ENCODE measurements around the gene GARNL3. TPM values are rescaled to one million over a fixed set of nuclear protein-coding genes. Genes with fewer than 3 reads are reported as not detected.

The GARNL3 gene
- total RNA-seq, 1 experiment from 2014 or later, result 15.5 TPM

DNA sequence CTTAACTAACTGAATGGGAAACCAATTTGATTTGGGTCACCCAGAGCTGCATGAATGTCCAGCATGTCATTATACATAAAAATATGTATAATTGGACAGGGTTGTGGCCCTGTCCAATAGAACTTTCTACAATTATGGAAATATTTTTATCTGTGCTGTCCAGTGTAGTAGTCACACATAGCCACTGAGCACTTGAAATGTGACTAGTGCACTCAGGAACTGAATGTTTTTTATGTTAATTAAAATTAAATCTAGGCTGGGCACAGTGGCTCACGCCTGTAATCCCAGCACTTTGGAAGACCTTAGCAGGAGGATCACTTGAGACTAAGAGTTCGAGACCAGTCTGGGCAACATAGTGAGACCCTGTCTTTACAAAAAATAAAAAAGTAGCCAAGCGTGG lies 18.6 kb downstream of the GARNL3 start:
- TF ChIP-seq, protein P1, sequence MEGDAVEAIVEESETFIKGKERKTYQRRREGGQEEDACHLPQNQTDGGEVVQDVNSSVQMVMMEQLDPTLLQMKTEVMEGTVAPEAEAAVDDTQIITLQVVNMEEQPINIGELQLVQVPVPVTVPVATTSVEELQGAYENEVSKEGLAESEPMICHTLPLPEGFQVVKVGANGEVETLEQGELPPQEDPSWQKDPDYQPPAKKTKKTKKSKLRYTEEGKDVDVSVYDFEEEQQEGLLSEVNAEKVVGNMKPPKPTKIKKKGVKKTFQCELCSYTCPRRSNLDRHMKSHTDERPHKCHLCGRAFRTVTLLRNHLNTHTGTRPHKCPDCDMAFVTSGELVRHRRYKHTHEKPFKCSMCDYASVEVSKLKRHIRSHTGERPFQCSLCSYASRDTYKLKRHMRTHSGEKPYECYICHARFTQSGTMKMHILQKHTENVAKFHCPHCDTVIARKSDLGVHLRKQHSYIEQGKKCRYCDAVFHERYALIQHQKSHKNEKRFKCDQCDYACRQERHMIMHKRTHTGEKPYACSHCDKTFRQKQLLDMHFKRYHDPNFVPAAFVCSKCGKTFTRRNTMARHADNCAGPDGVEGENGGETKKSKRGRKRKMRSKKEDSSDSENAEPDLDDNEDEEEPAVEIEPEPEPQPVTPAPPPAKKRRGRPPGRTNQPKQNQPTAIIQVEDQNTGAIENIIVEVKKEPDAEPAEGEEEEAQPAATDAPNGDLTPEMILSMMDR (conservative IDR thresholded peaks at IDR 0.05; ENCODE audit: low read depth, low read length), result no peak
- TF ChIP-seq EZH2 (IDR thresholded peaks at IDR 0.05; ENCODE audit: low read length, unreplicated experiment) (no peak), EZH2phosphoT487 (IDR thresholded peaks at IDR 0.05; ENCODE audit: borderline replicate concordance, low read length) (no peak)
- no TSS peak for BruUV-seq (replicated peaks)
- Histone ChIP-seq H3K36me3 (ENCODE audit: low read depth, low read length) (no peaks in the 10 kb centered on the region), H3K9me3 (ENCODE audit: low read length) (no peaks in the 10 kb centered on the region), H2AFZ (ENCODE audit: low read length) (no peak overlapping the region), H3K4me2 (ENCODE audit: low read length) (no peak overlapping the region), H3F3A (ENCODE audit: low read length, unreplicated experiment) (no peaks in the 10 kb centered on the region), H3K27ac (ENCODE audit: low read length) (no peak overlapping the region), H3K79me2 (ENCODE audit: low read length) (no peaks in the 10 kb centered on the region), H3K9me2 (replicated peaks; ENCODE audit: low read length) (no peaks in the 10 kb centered on the region), H3K4me3 (ENCODE audit: low read length) (no peak overlapping the region), H4K20me1 (ENCODE audit: low read length) (no peaks in the 10 kb centered on the region), H3K9ac (ENCODE audit: low read length) (no peak overlapping the region), H3K4me1 (ENCODE audit: insufficient read depth, low read length) (peaks cover 7% of the 10 kb centered on the region), H3K27me3 (ENCODE audit: low read length) (no peaks in the 10 kb centered on the region)
- no peak for ATAC-seq
- POLR2A ChIA-PET (ENCODE audit: unreplicated experiment), result no interaction called here
- no peak for DNase-seq
- intact Hi-C loops (cut with micrococcal nuclease), result loop anchor here (5.0 kb wide), 1 partner anchor 54 kb away; no protein-coding TSS in a partner anchor
- CTCF ChIA-PET, result no interaction called here

- H3K4me2 ChIP-seq (ENCODE audit: low read length), result no peak overlapping the region
- ATAC-seq, result peak; percentile 62
- intact Hi-C loops (cut with micrococcal nuclease), result loop anchor here (1.0 to 5.0 kb wide), 2 partner anchors 53 to 109 kb away; no protein-coding TSS in a partner anchor
Observed at GRCh38 chr9:127283917-127284497, 19.4 kb downstream of the GARNL3 start.

DNA sequence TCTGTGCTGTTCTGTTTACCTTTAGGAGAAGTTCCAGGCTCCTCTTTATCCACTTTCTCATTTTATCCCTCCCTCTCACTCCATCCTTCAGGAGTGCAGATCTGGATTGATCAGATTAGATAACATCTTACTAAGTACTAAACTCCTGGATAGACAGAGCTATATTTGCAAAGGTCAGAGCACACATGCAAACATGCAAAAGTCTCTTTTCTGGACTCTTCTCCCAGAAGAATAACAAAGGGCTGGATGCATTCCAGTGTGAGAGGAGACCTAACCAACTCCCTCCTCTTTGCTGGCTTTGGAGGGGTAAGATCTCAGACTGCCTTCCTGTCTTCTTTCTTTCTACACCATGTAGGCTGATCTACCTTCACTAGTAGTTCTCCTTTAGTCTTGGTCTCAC lies 21.4 kb downstream of the GARNL3 start:
- CTCF ChIA-PET, result no interaction called here

More at GRCh38 chr9:127283917-127284497, 19.4 kb downstream of the GARNL3 start:
- Histone ChIP-seq H3K27ac (ENCODE audit: low read length) (no peak overlapping the region), H3K27me3 (ENCODE audit: low read length) (no peaks in the 10 kb centered on the region), H3K9ac (ENCODE audit: low read length) (no peak overlapping the region), H3K4me1 (ENCODE audit: insufficient read depth, low read length) (no peaks in the 10 kb centered on the region), H3K9me3 (ENCODE audit: low read length) (no peaks in the 10 kb centered on the region), H3K36me3 (ENCODE audit: low read depth, low read length) (no peaks in the 10 kb centered on the region), H3F3A (ENCODE audit: low read length, unreplicated experiment) (no peaks in the 10 kb centered on the region), H3K79me2 (ENCODE audit: low read length) (no peaks in the 10 kb centered on the region), H4K20me1 (ENCODE audit: low read length) (no peaks in the 10 kb centered on the region), H2AFZ (ENCODE audit: low read length) (no peak overlapping the region), H3K4me3 (ENCODE audit: low read length) (no peak overlapping the region), H3K9me2 (replicated peaks; ENCODE audit: low read length) (no peaks in the 10 kb centered on the region)
- BruUV-seq (replicated peaks), result no TSS peak
- CTCF ChIA-PET, result interaction anchor here (0.5 to 0.7 kb wide), 4 partner anchors 52 to 113 kb away, joined by 4 to 9 read pairs (median 4); partner anchors contain the start of gene SLC2A8
- DNase-seq, result peak; percentile 39
- POLR2A ChIA-PET (ENCODE audit: unreplicated experiment), result interaction anchor here (0.6 kb wide), 1 partner anchor 160 kb away, joined by 4 read pairs; no protein-coding TSS in a partner anchor
- TF ChIP-seq, protein P1 (conservative IDR thresholded peaks at IDR 0.05; ENCODE audit: low read depth, low read length), result peak; percentile 55
- TF ChIP-seq EZH2phosphoT487 (IDR thresholded peaks at IDR 0.05; ENCODE audit: borderline replicate concordance, low read length), result no peak

More for the DNA sequence above, 21.4 kb downstream of the GARNL3 start:
- Histone ChIP-seq H3K27me3 (ENCODE audit: low read length) (no peaks in the 10 kb centered on the region), H3F3A (ENCODE audit: low read length, unreplicated experiment) (no peaks in the 10 kb centered on the region), H4K20me1 (ENCODE audit: low read length) (no peaks in the 10 kb centered on the region), H3K4me2 (ENCODE audit: low read length) (no peak overlapping the region), H3K9ac (ENCODE audit: low read length) (no peak overlapping the region), H3K27ac (ENCODE audit: low read length) (no peak overlapping the region), H3K9me3 (ENCODE audit: low read length) (no peaks in the 10 kb centered on the region), H3K36me3 (ENCODE audit: low read depth, low read length) (no peaks in the 10 kb centered on the region), H3K9me2 (replicated peaks; ENCODE audit: low read length) (no peaks in the 10 kb centered on the region), H3K4me1 (ENCODE audit: insufficient read depth, low read length) (no peaks in the 10 kb centered on the region), H3K79me2 (ENCODE audit: low read length) (no peaks in the 10 kb centered on the region), H3K4me3 (ENCODE audit: low read length) (no peak overlapping the region), H2AFZ (ENCODE audit: low read length) (no peak overlapping the region)
- POLR2A ChIA-PET (ENCODE audit: unreplicated experiment), result no interaction called here
- TF ChIP-seq EZH2 (IDR thresholded peaks at IDR 0.05; ENCODE audit: low read length, unreplicated experiment) (no peak), EZH2phosphoT487 (IDR thresholded peaks at IDR 0.05; ENCODE audit: borderline replicate concordance, low read length) (no peak)
- TF ChIP-seq, protein P1 (conservative IDR thresholded peaks at IDR 0.05; ENCODE audit: low read depth, low read length), result no peak
- intact Hi-C loops (cut with micrococcal nuclease), result no loop called here
- DNase-seq (no peak), ATAC-seq (no peak)
- BruUV-seq (replicated peaks), result no TSS peak

All from PC-3 (cell line).